H9 (cell line): Measurements from ENCODE around the gene AASDH. TPM values are rescaled to one million over a fixed set of nuclear protein-coding genes. Genes with fewer than 3 reads are reported as not detected.
A peak's percentile ranks its signal among the peaks of the same experiment; 100 is the strongest.

Source experiments
- DNase-seq: peaks from one replicate; pipeline ENCODE4 v3.0.0-alpha.2; 2017
- H2AFZ ChIP-seq: one replicate; pipeline ENCODE4 v1.6.1; 2013; ENCODE audit warnings: mild to moderate bottlenecking, low read length, control low read depth, moderate library complexity
- H2AK5ac ChIP-seq: 2 replicates; pipeline ENCODE4 v1.6.1; 2013; ENCODE audit warnings: low read length, control low read depth, mixed read lengths; ENCODE audit not compliant: insufficient read length
- H2BK120ac ChIP-seq: one replicate; pipeline ENCODE4 v1.6.1; 2013; ENCODE audit warnings: low read depth, mild to moderate bottlenecking, low read length, control low read depth, inconsistent platforms; ENCODE audit not compliant: poor library complexity, severe bottlenecking
- H2BK12ac ChIP-seq: 2 replicates; pipeline ENCODE4 v1.6.1; 2013; ENCODE audit warnings: low read length, control low read depth, mixed read lengths, low read depth; ENCODE audit not compliant: insufficient read length
- H2BK15ac ChIP-seq: 2 replicates; pipeline ENCODE4 v1.6.1; 2013; ENCODE audit warnings: low read depth, low read length, control low read depth
- H2BK20ac ChIP-seq: one replicate; pipeline ENCODE4 v1.6.1; 2013; ENCODE audit warnings: low read depth, mild to moderate bottlenecking, low read length, control low read depth, inconsistent platforms; ENCODE audit not compliant: poor library complexity, severe bottlenecking
- H2BK5ac ChIP-seq: 2 replicates; pipeline ENCODE4 v1.6.1; 2013; ENCODE audit warnings: low read length, control low read depth, mixed read lengths; ENCODE audit not compliant: insufficient read length
- H3K14ac ChIP-seq: 2 replicates; pipeline ENCODE4 v1.6.1; 2013; ENCODE audit warnings: low read length, control low read depth; ENCODE audit not compliant: insufficient read depth
- H3K18ac ChIP-seq: 2 replicates; pipeline ENCODE4 v1.6.1; 2013; ENCODE audit warnings: low read depth, mild to moderate bottlenecking, mixed read lengths, low read length, control low read depth; ENCODE audit not compliant: insufficient read length
- H3K23ac ChIP-seq: 2 replicates; pipeline ENCODE4 v1.6.1; 2013; ENCODE audit warnings: low read length, control low read depth, mixed read lengths, low read depth; ENCODE audit not compliant: insufficient read length
- H3K23me2 ChIP-seq: 2 replicates; pipeline ENCODE4 v1.6.1; 2013; ENCODE audit warnings: low read depth, mild to moderate bottlenecking, mixed read lengths, low read length, control low read depth; ENCODE audit not compliant: insufficient read length, poor library complexity, severe bottlenecking
- H3K27ac ChIP-seq: 2 replicates; pipeline ENCODE4 v1.5.1; 2013; ENCODE audit warnings: low read length, control low read depth, mixed read lengths, low read depth; ENCODE audit not compliant: insufficient read length
- H3K27me3 ChIP-seq: 2 replicates; pipeline ENCODE4 v1.6.1; 2013; ENCODE audit warnings: low read length, control low read depth, inconsistent platforms; ENCODE audit not compliant: insufficient read depth
- H3K4ac ChIP-seq: 2 replicates; pipeline ENCODE4 v1.6.1; 2013; ENCODE audit warnings: low read depth, mild to moderate bottlenecking, control low read depth, inconsistent platforms, low read length, moderate library complexity
- H3K4me1 ChIP-seq: 2 replicates; pipeline ENCODE4 v1.6.1; 2013; ENCODE audit warnings: low read length, control low read depth, inconsistent platforms; ENCODE audit not compliant: insufficient read depth
- H3K4me2 ChIP-seq: 2 replicates; pipeline ENCODE4 v1.6.1; 2013; ENCODE audit warnings: low read length, control low read depth, mixed read lengths; ENCODE audit not compliant: insufficient read length, insufficient read depth
- H3K56ac ChIP-seq: 2 replicates; pipeline ENCODE4 v1.6.1; 2013; ENCODE audit warnings: low read depth, mild to moderate bottlenecking, mixed read lengths, low read length, control low read depth; ENCODE audit not compliant: insufficient read length
- H3K79me1 ChIP-seq: 2 replicates; pipeline ENCODE4 v1.6.1; 2013; ENCODE audit warnings: low read depth, mild to moderate bottlenecking, moderate library complexity, low read length, control low read depth, inconsistent platforms; ENCODE audit not compliant: insufficient read depth, poor library complexity, severe bottlenecking
- H3K79me2 ChIP-seq: 2 replicates; pipeline ENCODE4 v1.6.1; 2013; ENCODE audit warnings: low read length, control low read depth, inconsistent platforms; ENCODE audit not compliant: insufficient read depth
- H3K9ac ChIP-seq: 2 replicates; pipeline ENCODE4 v1.6.1; 2013; ENCODE audit warnings: low read length, control low read depth, mixed read lengths; ENCODE audit not compliant: insufficient read length; ENCODE audit errors: extremely low read depth
- H3K9me3 ChIP-seq: one replicate; pipeline ENCODE4 v1.6.1; 2013; ENCODE audit warnings: low read depth, low read length, inconsistent platforms; ENCODE audit not compliant: control insufficient read depth
- H3T11ph ChIP-seq: one replicate; pipeline ENCODE4 v1.6.1; 2013; ENCODE audit warnings: mild to moderate bottlenecking, low read length, control low read depth, inconsistent platforms
- H4K20me1 ChIP-seq: one replicate; pipeline ENCODE4 v1.6.1; 2013; ENCODE audit not compliant: control insufficient read depth, insufficient read length, insufficient read depth
- H4K5ac ChIP-seq: 2 replicates; pipeline ENCODE4 v1.6.1; 2013; ENCODE audit warnings: low read depth, mild to moderate bottlenecking, mixed read lengths, low read length, control low read depth; ENCODE audit not compliant: insufficient read length
- H4K8ac ChIP-seq: replicated peaks from 2 replicates; pipeline ENCODE4 v1.6.1; 2013; ENCODE audit warnings: low read length, control low read depth, mixed read lengths, low read depth; ENCODE audit not compliant: insufficient read length
- H4K91ac ChIP-seq: 2 replicates; pipeline ENCODE4 v1.6.1; 2013; ENCODE audit warnings: low read depth, mild to moderate bottlenecking, moderate library complexity, mixed read lengths, low read length, control low read depth; ENCODE audit not compliant: insufficient read length
- H3K27ac Mint-ChIP-seq, 3 experiments: 2 replicates in 2 of 3; 3 replicates in 1 of 3; pipeline ENCODE4 v1.8.0; 2020 to 2021; ENCODE audit warnings: mixed read lengths in 3 of 3, mild to moderate bottlenecking in 1 of 3, moderate library complexity in 1 of 3
- H3K27me3 Mint-ChIP-seq: 2 replicates; pipeline ENCODE4 v1.8.0; 2021; ENCODE audit warnings: low read depth, mild to moderate bottlenecking, moderate library complexity, mixed read lengths
- H3K36me3 Mint-ChIP-seq, 3 experiments: 2 replicates in 2 of 3; 3 replicates in 1 of 3; pipeline ENCODE4 v1.8.0; 2020 to 2021; ENCODE audit warnings: low read depth in 3 of 3, mixed read lengths in 3 of 3; ENCODE audit not compliant: insufficient read depth in 1 of 3
- H3K4me1 Mint-ChIP-seq, 2 experiments: 2 replicates each; pipeline ENCODE4 v1.8.0; 2020; ENCODE audit warnings: mixed read lengths in 2 of 2
- H3K4me3 Mint-ChIP-seq, 2 experiments: 2 replicates in 1 of 2; 3 replicates in 1 of 2; pipeline ENCODE4 v1.8.0; 2020 to 2021; ENCODE audit warnings: mild to moderate bottlenecking in 2 of 2, mixed read lengths in 2 of 2, moderate library complexity in 1 of 2
- H3K9me3 Mint-ChIP-seq, 2 experiments: 2 replicates in 1 of 2; 3 replicates in 1 of 2; pipeline ENCODE4 v1.8.0; 2020; ENCODE audit warnings: mild to moderate bottlenecking in 2 of 2, mixed read lengths in 2 of 2, moderate library complexity in 1 of 2
- CTCF ChIP-seq: fragments of 200-600 bp; sonication (generic); conservative IDR thresholded peaks from 3 replicates; pipeline ENCODE4 v1.8.0; 2021; ENCODE audit warnings: antibody characterized with exemption, mild to moderate bottlenecking
- WGBS: extraction: QIAGEN DNeasy Blood & Tissue Kit; methylation state at CpG from one replicate; pipeline ENCODE4 v1.1.7; 2013; ENCODE audit warnings: missing lambda C conversion rate, low lambda C conversion rate, mixed read lengths; ENCODE audit not compliant: insufficient read length; ENCODE audit errors: extremely low coverage; 5-methylcytosine and 5-hydroxymethylcytosine counted together
- total RNA-seq: library from RNA; stranded (reverse); gene quantifications from 2 replicates; pipeline ENCODE4 v1.2.1, GENCODE V29; 2021

Gene AASDH
- total RNA-seq, 1 experiment from 2014 or later: 12.9 TPM

- H3K4me1 Mint-ChIP-seq: peaks cover 23 to 25% of the 10 kb centered on the region in 2 experiments
- H3K9me3 Mint-ChIP-seq: peaks cover 7 to 8% of the 10 kb centered on the region in 2 experiments; a peak in 3 of 5 replicates
- Histone ChIP-seq H2BK20ac (no peak overlapping the region), H3K9ac (no peak overlapping the region), H3K79me1 (peaks cover 3% of the 10 kb centered on the region), H3K23me2 (no peaks in the 10 kb centered on the region), H3T11ph (no peak overlapping the region), H3K23ac (no peak overlapping the region), H3K14ac (no peak overlapping the region), H2AFZ (no peak overlapping the region), H2AK5ac (no peak overlapping the region), H4K91ac (no peak overlapping the region), H3K4me1 (peaks cover 2% of the 10 kb centered on the region; the same call in 1 of the 2 replicates), H2BK5ac (no peak overlapping the region), H4K8ac (no peak overlapping the region), H2BK15ac (no peak overlapping the region), H3K18ac (no peak overlapping the region), H3K4me2 (peak overlapping the region; percentile 27), H3K79me2 (peaks cover 54% of the 10 kb centered on the region), H3K9me3 (no peaks in the 10 kb centered on the region), H3K56ac (no peak overlapping the region), H4K5ac (no peak overlapping the region), H3K27me3 (no peaks in the 10 kb centered on the region), H3K4ac (no peak overlapping the region), H4K20me1 (no peaks in the 10 kb centered on the region), H2BK120ac (no peak overlapping the region), H2BK12ac (no peak overlapping the region), H3K27ac (no peak overlapping the region)
- H3K27me3 Mint-ChIP-seq: no peaks in the 10 kb centered on the region
- peak overlapping the region; percentile 33 to 95 (median 91); a peak in 6 of 7 replicates for H3K27ac Mint-ChIP-seq
- peaks cover 30 to 35% (median 33%) of the 10 kb centered on the region in 3 experiments for H3K36me3 Mint-ChIP-seq
- peak overlapping the region in 1 of 2 experiments; percentile 41; a peak in 2 of 5 replicates for H3K4me3 Mint-ChIP-seq
- no CpG with 5 or more reads among the region's 3 CpGs for WGBS
- no peak for TF ChIP-seq CTCF
- DNase-seq: peak; percentile 63
Observed at GRCh38 chr4:56425518-56425917, 38.2 kb upstream of the AASDH start.
